HG03575 (cell line): ENCODE data around the gene NIBAN1.
"Not testable (repeated sequence)": the region's sequence is repeated elsewhere in the genome, so short reads cannot be mapped to it uniquely, and the experiment has no call there.

Source experiments
- ATAC-seq: cut with Tn5 transposase; IDR thresholded peaks from one replicate; pipeline ENCODE4 v1.9.1; 2021; ENCODE audit not compliant: unreplicated experiment, insufficient number of reproducible peaks, low FRiP score; ENCODE audit errors: extremely low read depth

Gene NIBAN1

GRCh38 chr1:184974056-184974836 lies at the start of gene NIBAN1:
Gene NIBAN1 (minus strand): TSS chr1:184974508. CDS start chr1:184974356, 152 bp downstream.
- no peak for ATAC-seq

GRCh38 chr1:185017966-185018365 lies 43.7 kb upstream of the NIBAN1 start:
- no peak for ATAC-seq

GRCh38 chr1:185017338-185017737 lies 43.0 kb upstream of the NIBAN1 start:
- no peak for ATAC-seq

GRCh38 chr1:185016880-185017279 lies 42.6 kb upstream of the NIBAN1 start:
- no peak for ATAC-seq

GRCh38 chr1:185015631-185016030 lies 41.3 kb upstream of the NIBAN1 start:
- no peak for ATAC-seq

- ATAC-seq, result no peak
Observed at GRCh38 chr1:185014941-185015340, 40.6 kb upstream of the NIBAN1 start.

GRCh38 chr1:185010361-185010760 lies 36.1 kb upstream of the NIBAN1 start:
- no peak for ATAC-seq

- ATAC-seq, result no peak
Observed at GRCh38 chr1:185008838-185009237, 34.5 kb upstream of the NIBAN1 start.

- not testable (repeated sequence) for ATAC-seq
Observed at GRCh38 chr1:185001312-185001880, 27.1 kb upstream of the NIBAN1 start.

- ATAC-seq, result not testable (repeated sequence)
Observed at GRCh38 chr1:184999974-185000373, 25.7 kb upstream of the NIBAN1 start.

- no peak for ATAC-seq
Observed at GRCh38 chr1:184994301-184994700, 20.0 kb upstream of the NIBAN1 start.

- no peak for ATAC-seq
Observed at GRCh38 chr1:184992271-184992670, 18.0 kb upstream of the NIBAN1 start.

- ATAC-seq, result no peak
Observed at GRCh38 chr1:184990204-184990603, 15.9 kb upstream of the NIBAN1 start.

GRCh38 chr1:184988506-184988905 lies 14.2 kb upstream of the NIBAN1 start:
- no peak for ATAC-seq

- no peak for ATAC-seq
Observed at GRCh38 chr1:184987696-184988095, 13.4 kb upstream of the NIBAN1 start.

GRCh38 chr1:184986250-184986649 lies 11.9 kb upstream of the NIBAN1 start:
- no peak for ATAC-seq

- no peak for ATAC-seq
Observed at GRCh38 chr1:184982002-184982954, 8.0 kb upstream of the NIBAN1 start.

- no peak for ATAC-seq
Observed at GRCh38 chr1:184980726-184981125, 6.4 kb upstream of the NIBAN1 start.

- no peak for ATAC-seq
Observed at GRCh38 chr1:184975208-184975870, 1.0 kb upstream of the NIBAN1 start.
